HG02642 (cell line): ENCODE data around the gene PHF3.

Experiments used
- ATAC-seq: cut with Tn5 transposase; IDR thresholded peaks from one replicate; pipeline ENCODE4 v1.9.1; 2021; ENCODE audit warnings: mild to moderate bottlenecking; ENCODE audit not compliant: unreplicated experiment, poor library complexity

The PHF3 gene

GRCh38 chr6:63640062-63640461 lies 4.5 kb downstream of the PHF3 start:
- no peak for ATAC-seq

- no peak for ATAC-seq
These were observed 8.3 kb downstream of the PHF3 start for GRCh38 chr6:63643862-63644261.

GRCh38 chr6:63644668-63645326 lies 9.2 kb downstream of the PHF3 start:
- ATAC-seq, result no peak

GRCh38 chr6:63649269-63649668 lies 13.7 kb downstream of the PHF3 start:
- no peak for ATAC-seq

- no peak for ATAC-seq
These were observed 14.3 kb downstream of the PHF3 start for GRCh38 chr6:63649847-63650265.

GRCh38 chr6:63652980-63653379 lies 17.4 kb downstream of the PHF3 start:
- ATAC-seq, result no peak

- ATAC-seq, result no peak
These were observed 25.2 kb downstream of the PHF3 start for GRCh38 chr6:63660757-63661156.

- no peak for ATAC-seq
These were observed 26.2 kb downstream of the PHF3 start for GRCh38 chr6:63661769-63662168.

GRCh38 chr6:63663147-63663955 lies 27.7 kb downstream of the PHF3 start:
- no peak for ATAC-seq

GRCh38 chr6:63663956-63664281 lies 28.3 kb downstream of the PHF3 start:
- no peak for ATAC-seq

GRCh38 chr6:63671098-63671754 lies 35.6 kb downstream of the PHF3 start:
- ATAC-seq, result no peak

- no peak for ATAC-seq
These were observed 37.1 kb downstream of the PHF3 start for GRCh38 chr6:63672582-63673129.

GRCh38 chr6:63673692-63674091 lies 38.1 kb downstream of the PHF3 start:
- ATAC-seq, result no peak

- no peak for ATAC-seq
These were observed 39.0 kb downstream of the PHF3 start for GRCh38 chr6:63674635-63675034.

GRCh38 chr6:63675138-63675537 lies 39.5 kb downstream of the PHF3 start:
- ATAC-seq, result no peak

- no peak for ATAC-seq
These were observed 41.0 kb downstream of the PHF3 start for GRCh38 chr6:63676412-63677114.

- ATAC-seq, result no peak
These were observed 41.7 kb downstream of the PHF3 start for GRCh38 chr6:63677282-63677681.

GRCh38 chr6:63683071-63683603 lies 47.5 kb downstream of the PHF3 start:
- ATAC-seq, result peak; percentile 38

GRCh38 chr6:63685446-63686379 lies 50.1 kb downstream of the PHF3 start:
- ATAC-seq, result peak; percentile 90
